Adipose tissue (tissue), 3 donors: ENCODE measurements around the gene TNXB. TPM values are rescaled to one million over a fixed set of nuclear protein-coding genes. Genes with fewer than 3 reads are reported as not detected.
"Not testable (repeated sequence)": the region's sequence is repeated elsewhere in the genome, so short reads cannot be mapped to it uniquely, and the experiment has no call there.

Experiments
- H3K27ac ChIP-seq: one replicate; pipeline ENCODE4 v1.5.1; 2013; ENCODE audit warnings: low read depth, low read length
- whole genome bisulfite sequencing, 3 donors: extraction: QIAGEN DNeasy Blood & Tissue Kit; methylation state at CpG; one replicate each; pipeline ENCODE4 v1.1.7; 2013; 5-methylcytosine and 5-hydroxymethylcytosine counted together
- polyA plus RNA-seq, 3 donors: library from polyadenylated mRNA; stranded (reverse); fragments of 200-250 nt; gene quantifications; one replicate each; pipeline ENCODE4 v1.2.3, GENCODE V29; 2013
- donor health status: healthy with polysubstance abuse.
- donor health status: Bipolar disorder and iron deficiency.
- donor health status: healthy.

TNXB gene
- polyA plus RNA-seq, 3 donors, result 5.3 to 65.0 (median 47.4) TPM

GRCh38 chr6:32004393-32004792 lies 104.7 kb downstream of the TNXB start:
- WGBS, 3 donors, result 71 to 84% (median 72%) methylated on average over 3 to 4 of the region's 4 CpGs
- H3K27ac ChIP-seq, result not testable (repeated sequence)

GRCh38 chr6:32003301-32003700 lies 105.8 kb downstream of the TNXB start:
- not testable (repeated sequence) for H3K27ac ChIP-seq
- WGBS, 3 donors, result no CpG with 5 or more reads among the region's 7 CpGs

- WGBS, 3 donors, result no CpG with 5 or more reads among the region's 15 CpGs
- H3K27ac ChIP-seq, result not testable (repeated sequence)
Observed at GRCh38 chr6:32002546-32003268, 106.4 kb downstream of the TNXB start.

- not testable (repeated sequence) for H3K27ac ChIP-seq
- 85 to 97% (median 88%) methylated on average over 5 to 6 of the region's 6 CpGs for WGBS, 3 donors
Observed at GRCh38 chr6:31996385-31996784, 112.8 kb downstream of the TNXB start.

GRCh38 chr6:31994421-31994820 lies 114.7 kb downstream of the TNXB start:
- not testable (repeated sequence) for H3K27ac ChIP-seq
- 92 to 100% (median 96%) methylated on average over 6 to 8 of the region's 14 CpGs for WGBS, 3 donors

Other genes with a start within 250 kb of the TNXB start
- 10 to 100 TPM; 26.2 to 33.8 (median 31.5) TPM for gene NEU1, start 246.5 kb downstream of the TNXB start, polyA plus RNA-seq
- gene SLC44A4, start 230.3 kb downstream of the TNXB start, polyA plus RNA-seq, result 1 to 10 TPM; 1.3 to 8.1 (median 6.2) TPM
- 10 to 100 TPM; 20.1 to 35.8 (median 23.0) TPM for gene EHMT2, start 211.6 kb downstream of the TNXB start, polyA plus RNA-seq
- 1 to 10 TPM; 1.7 to 5.2 (median 2.2) TPM for gene ZBTB12, start 207.3 kb downstream of the TNXB start, polyA plus RNA-seq
- 10 to 100 TPM in 2 of 3 donors, 1 to 10 TPM in 1; 1.6 to 20.4 (median 18.2) TPM for gene C2, start 181.6 kb downstream of the TNXB start, polyA plus RNA-seq
- 100 to 1,000 TPM in 1 of 3 donors, 10 to 100 TPM in 2; 23.8 to 211 (median 49.8) TPM for gene CFB, start 163.2 kb downstream of the TNXB start, polyA plus RNA-seq
- gene NELFE, start 150.4 kb downstream of the TNXB start, polyA plus RNA-seq, result 10 to 100 TPM; 38.8 to 60.8 (median 53.2) TPM
- 10 to 100 TPM; 28.7 to 62.6 (median 59.6) TPM for gene SKIC2, start 150.2 kb downstream of the TNXB start, polyA plus RNA-seq
- gene DXO, start 137.2 kb downstream of the TNXB start, polyA plus RNA-seq, result 10 to 100 TPM; 10.4 to 20.8 (median 15.8) TPM
- 100 to 1,000 TPM in 2 of 3 donors, 10 to 100 TPM in 1; 20.8 to 180 (median 112) TPM for gene C4A, start 127.3 kb downstream of the TNXB start, polyA plus RNA-seq
- gene C4B, start 94.5 kb downstream of the TNXB start, polyA plus RNA-seq, result 100 to 1,000 TPM in 1 of 3 donors, 10 to 100 TPM in 2; 22.4 to 207 (median 93.8) TPM
- gene CYP21A2, start 70.9 kb downstream of the TNXB start, polyA plus RNA-seq, result 1 to 10 TPM in 2 of 3 donors, under 1 TPM in 1; 0.71 to 2.1 (median 1.4) TPM
- 10 to 100 TPM; 36.8 to 53.4 (median 38.2) TPM for gene ATF6B, start 18.9 kb upstream of the TNXB start, polyA plus RNA-seq
- 1 to 10 TPM; 3.3 to 5.0 (median 4.3) TPM for gene FKBPL, start 20.9 kb upstream of the TNXB start, polyA plus RNA-seq
- 1 to 10 TPM in 2 of 3 donors, under 1 TPM in 1; 0.70 to 5.6 (median 1.4) TPM for gene PRRT1, start 42.6 kb upstream of the TNXB start, polyA plus RNA-seq
- gene PPT2, start 44.8 kb upstream of the TNXB start, polyA plus RNA-seq, result 10 to 100 TPM in 2 of 3 donors, 1 to 10 TPM in 1; 6.3 to 18.5 (median 13.2) TPM
- gene EGFL8, start 55.3 kb upstream of the TNXB start, polyA plus RNA-seq, result 10 to 100 TPM in 2 of 3 donors, 1 to 10 TPM in 1; 5.3 to 49.7 (median 12.4) TPM
- gene AGPAT1, start 66.7 kb upstream of the TNXB start, polyA plus RNA-seq, result 10 to 100 TPM; 19.9 to 56.3 (median 43.1) TPM
- 10 to 100 TPM; 37.7 to 82.3 (median 49.6) TPM for gene RNF5, start 69.1 kb upstream of the TNXB start, polyA plus RNA-seq
- gene AGER, start 74.9 kb upstream of the TNXB start, polyA plus RNA-seq, result 1 to 10 TPM; 2.6 to 3.3 (median 3.1) TPM
- 10 to 100 TPM; 19.0 to 60.2 (median 33.5) TPM for gene PBX2, start 80.9 kb upstream of the TNXB start, polyA plus RNA-seq
- 10 to 100 TPM in 2 of 3 donors, 1 to 10 TPM in 1; 3.9 to 71.0 (median 27.7) TPM for gene GPSM3, start 83.3 kb upstream of the TNXB start, polyA plus RNA-seq
- 100 to 1,000 TPM in 1 of 3 donors, 10 to 100 TPM in 2; 11.7 to 171 (median 44.5) TPM for gene NOTCH4, start 114.7 kb upstream of the TNXB start, polyA plus RNA-seq